ENCODE data around the gene VIPR1.

VIPR1 gene

DNA sequence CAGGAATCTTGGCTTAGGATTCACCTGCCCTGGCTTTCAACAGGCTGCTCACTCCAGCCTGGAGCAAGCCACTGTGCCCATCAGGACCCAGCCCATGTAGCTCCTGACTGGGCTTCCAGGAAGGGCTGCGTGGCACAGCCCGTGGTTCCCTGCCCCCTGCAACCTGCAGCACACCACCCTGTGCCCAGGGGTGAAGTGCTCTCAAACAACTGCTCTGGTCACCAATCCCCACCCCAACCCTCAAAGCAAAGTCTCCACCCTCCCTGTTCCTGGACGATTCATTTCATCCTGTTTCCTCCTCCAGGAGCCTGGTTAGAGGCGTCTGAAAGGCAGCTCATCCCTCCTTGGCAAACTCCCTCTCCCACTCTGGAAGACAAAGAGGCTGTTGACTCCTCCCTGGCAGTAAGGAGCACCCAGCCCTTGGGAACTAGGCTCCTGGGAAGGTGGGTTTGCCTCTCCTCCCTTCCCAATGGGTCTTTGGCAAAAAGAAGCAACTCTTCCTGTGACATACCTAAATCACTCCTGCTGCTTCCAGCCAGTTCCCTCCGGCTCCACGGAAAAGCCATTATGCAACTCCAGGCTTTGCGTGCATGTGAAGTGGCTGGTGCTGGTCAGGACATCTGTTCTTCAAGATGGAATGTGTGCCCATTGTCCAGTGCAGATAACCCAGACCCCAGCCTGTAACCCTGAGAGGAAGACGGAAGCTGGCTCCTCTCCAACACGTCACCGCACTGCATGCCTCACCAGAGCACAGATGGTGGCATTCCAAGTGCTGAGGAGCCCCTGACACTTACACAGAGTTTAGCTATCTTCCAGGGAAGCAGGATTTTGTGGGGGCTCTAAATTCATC, 29.1 kb upstream of the VIPR1 start:
- no peak overlapping the region for H3K4me3 ChIP-seq (ENCODE audit: low read depth, low read length)
- TF ChIP-seq, protein P1, sequence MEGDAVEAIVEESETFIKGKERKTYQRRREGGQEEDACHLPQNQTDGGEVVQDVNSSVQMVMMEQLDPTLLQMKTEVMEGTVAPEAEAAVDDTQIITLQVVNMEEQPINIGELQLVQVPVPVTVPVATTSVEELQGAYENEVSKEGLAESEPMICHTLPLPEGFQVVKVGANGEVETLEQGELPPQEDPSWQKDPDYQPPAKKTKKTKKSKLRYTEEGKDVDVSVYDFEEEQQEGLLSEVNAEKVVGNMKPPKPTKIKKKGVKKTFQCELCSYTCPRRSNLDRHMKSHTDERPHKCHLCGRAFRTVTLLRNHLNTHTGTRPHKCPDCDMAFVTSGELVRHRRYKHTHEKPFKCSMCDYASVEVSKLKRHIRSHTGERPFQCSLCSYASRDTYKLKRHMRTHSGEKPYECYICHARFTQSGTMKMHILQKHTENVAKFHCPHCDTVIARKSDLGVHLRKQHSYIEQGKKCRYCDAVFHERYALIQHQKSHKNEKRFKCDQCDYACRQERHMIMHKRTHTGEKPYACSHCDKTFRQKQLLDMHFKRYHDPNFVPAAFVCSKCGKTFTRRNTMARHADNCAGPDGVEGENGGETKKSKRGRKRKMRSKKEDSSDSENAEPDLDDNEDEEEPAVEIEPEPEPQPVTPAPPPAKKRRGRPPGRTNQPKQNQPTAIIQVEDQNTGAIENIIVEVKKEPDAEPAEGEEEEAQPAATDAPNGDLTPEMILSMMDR (IDR thresholded peaks at IDR 0.05; ENCODE audit: low read depth, low read length), result no peak

DNA sequence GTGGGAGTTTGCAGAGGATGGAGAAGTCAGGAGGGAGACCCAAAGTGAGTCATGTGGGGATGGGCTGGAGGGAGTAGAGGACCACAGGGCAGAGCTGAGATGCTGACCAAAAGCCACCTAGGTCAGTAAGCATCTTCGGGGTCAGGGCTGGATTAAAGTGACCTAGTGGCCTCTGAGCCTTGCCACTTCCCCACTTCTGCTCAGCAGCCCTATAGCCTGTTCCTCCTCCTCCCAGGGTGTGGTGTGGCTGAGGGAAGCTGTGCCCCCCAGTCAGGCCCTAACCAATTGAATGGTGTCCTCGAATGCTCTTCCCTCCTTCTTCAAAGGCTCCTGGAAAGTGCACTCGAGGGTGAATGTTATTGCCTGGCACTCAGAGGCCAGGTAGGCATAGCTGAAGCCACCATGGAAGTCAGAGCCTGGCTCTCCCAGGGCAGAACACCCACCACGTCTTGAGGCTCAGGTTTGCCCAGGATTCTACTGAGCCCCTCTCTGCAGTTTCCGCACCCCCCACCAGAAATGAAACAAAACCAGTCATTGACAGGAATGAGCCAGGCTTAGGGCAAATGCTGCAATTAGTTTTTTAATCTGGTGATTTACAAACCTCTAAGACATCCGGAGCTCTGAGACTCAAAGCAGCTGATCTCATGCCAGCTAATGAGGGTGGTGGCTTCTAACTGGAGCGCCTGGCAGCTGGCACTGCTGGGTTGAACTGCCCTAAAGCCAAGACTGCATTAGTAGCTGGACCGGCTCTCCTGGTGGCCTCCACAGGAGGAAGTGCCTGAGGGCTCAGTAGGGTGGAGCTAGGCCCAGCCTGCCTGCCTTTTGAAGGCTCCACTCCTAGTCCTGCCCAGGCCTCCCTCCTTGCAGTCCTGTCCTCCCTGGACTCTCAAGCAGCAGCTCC, 26.0 kb upstream of the VIPR1 start:
- TF ChIP-seq, protein P1 (IDR thresholded peaks at IDR 0.05; ENCODE audit: low read depth, low read length), result no peak

DNA sequence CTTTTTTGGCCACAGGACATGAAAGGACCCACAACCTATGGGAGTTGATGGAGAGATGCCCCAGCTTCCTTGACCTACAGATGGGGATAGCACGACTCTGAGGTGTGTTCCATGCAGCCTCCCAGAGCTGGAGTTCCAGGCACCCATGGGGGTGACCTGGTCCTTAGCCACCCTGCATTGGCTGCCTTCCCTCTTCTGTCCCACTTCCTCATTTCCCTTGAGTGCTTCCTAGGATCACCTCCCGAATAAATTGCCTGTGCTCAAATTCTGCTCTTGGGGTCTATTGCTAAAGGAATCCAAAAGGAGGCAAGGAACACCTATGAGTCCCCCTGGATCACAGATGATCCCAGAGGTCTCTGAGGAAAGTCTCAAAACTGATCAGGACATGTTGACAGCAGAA, 24.7 kb upstream of the VIPR1 start:
- no peak overlapping the region for H3K4me3 ChIP-seq (ENCODE audit: low read depth, low read length)
- TF ChIP-seq, protein P1 (IDR thresholded peaks at IDR 0.05; ENCODE audit: low read depth, low read length), result no peak

More for the DNA sequence above, 26.0 kb upstream of the VIPR1 start:
- H3K4me3 ChIP-seq (ENCODE audit: low read depth, low read length), result no peak overlapping the region

DNA sequence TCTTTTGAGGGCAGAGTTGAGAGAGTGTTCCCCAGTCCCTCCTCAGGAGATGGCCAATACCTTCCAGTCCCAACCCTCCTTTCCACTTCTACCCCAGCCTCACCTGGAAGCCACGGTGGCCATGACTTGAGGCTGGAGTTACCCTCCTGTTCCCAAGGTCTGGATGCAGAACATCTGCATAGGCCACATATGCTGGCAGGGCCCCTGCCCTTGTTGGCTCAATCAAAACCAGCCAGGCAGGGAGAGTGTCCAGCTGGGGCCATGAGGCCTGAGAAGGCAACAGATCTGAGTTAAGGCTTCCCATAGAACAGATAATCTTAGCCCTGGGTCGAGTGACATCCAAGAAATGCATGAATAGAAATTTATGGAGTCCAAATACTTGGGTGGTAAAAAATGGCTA, 23.6 kb upstream of the VIPR1 start:
- no peak overlapping the region for H3K4me3 ChIP-seq (ENCODE audit: low read depth, low read length)
- TF ChIP-seq, protein P1 (IDR thresholded peaks at IDR 0.05; ENCODE audit: low read depth, low read length), result no peak

DNA sequence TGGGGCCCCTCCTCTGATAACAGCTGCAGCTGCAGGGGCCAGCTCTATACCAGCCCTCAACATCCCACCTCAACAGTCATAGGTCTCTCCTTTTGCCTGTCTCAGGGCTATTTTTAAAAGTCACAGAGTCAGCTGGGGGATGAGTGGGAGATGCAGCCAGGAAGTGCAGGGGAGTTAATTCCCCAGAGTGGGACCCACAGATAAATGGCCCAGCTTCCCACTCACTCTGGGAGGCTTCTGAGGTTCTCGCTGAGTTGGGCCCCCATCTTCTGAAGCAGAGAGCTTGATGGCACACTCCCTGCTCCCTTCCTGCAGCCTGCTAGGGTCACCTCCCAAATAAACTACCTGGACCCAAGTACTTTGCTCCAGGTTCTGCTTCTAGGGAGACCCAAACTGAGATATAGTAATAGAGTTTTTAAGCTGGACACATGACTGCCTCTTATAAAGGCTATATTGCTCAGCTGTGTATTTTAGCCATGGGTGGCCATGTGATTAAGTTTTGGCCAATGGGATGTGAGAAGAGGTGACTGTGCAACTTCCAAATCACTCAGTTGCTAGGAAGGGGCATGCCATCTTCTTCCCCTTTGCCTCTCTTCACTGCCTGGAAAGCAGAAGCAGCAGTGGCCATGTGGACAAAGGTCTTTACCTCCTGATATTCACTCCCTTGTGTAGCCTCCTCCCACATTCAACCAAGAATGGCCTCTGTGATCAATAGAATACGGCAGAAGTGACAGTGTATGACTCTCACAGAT, 15.5 kb upstream of the VIPR1 start:
- TF ChIP-seq, protein P1 (IDR thresholded peaks at IDR 0.05; ENCODE audit: low read depth, low read length), result no peak
- H3K4me3 ChIP-seq (ENCODE audit: low read depth, low read length), result no peak overlapping the region

DNA sequence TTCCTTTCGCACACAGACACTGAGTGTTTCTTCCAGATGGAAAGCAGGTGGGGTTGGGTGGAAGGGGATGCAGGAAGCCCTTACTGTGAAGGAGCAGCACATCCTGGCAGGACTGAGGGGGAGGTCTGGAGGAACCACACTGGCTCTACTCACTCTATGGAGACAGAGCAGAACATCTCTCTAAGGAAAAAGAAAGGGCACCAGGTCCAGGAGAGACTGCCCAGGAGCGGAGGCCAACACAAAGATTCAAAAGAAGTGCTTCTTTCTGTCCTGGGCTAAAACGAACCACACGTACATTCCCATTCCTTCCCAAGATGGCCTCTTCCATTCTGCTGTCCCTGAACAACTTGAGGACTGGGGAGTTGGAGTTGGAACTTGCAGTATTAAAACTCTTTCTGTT, 13.8 kb upstream of the VIPR1 start:
- H3K4me3 ChIP-seq (ENCODE audit: low read depth, low read length), result no peak overlapping the region
- TF ChIP-seq, protein P1 (IDR thresholded peaks at IDR 0.05; ENCODE audit: low read depth, low read length), result no peak

Data from WI38 (cell line).